H9 (cell line): ENCODE results near the gene HOXA7. TPM values are rescaled to one million over a fixed set of nuclear protein-coding genes. Genes with fewer than 3 reads are reported as not detected.

Experiments
- DNase-seq: peaks from one replicate; pipeline ENCODE4 v3.0.0-alpha.2; 2017
- H2AFZ ChIP-seq: one replicate; pipeline ENCODE4 v1.6.1; 2013; ENCODE audit warnings: mild to moderate bottlenecking, low read length, control low read depth, moderate library complexity
- H2AK5ac ChIP-seq: 2 replicates; pipeline ENCODE4 v1.6.1; 2013; ENCODE audit warnings: low read length, control low read depth, mixed read lengths; ENCODE audit not compliant: insufficient read length
- H2BK120ac ChIP-seq: one replicate; pipeline ENCODE4 v1.6.1; 2013; ENCODE audit warnings: low read depth, mild to moderate bottlenecking, low read length, control low read depth, inconsistent platforms; ENCODE audit not compliant: poor library complexity, severe bottlenecking
- H2BK12ac ChIP-seq: 2 replicates; pipeline ENCODE4 v1.6.1; 2013; ENCODE audit warnings: low read length, control low read depth, mixed read lengths, low read depth; ENCODE audit not compliant: insufficient read length
- H2BK15ac ChIP-seq: 2 replicates; pipeline ENCODE4 v1.6.1; 2013; ENCODE audit warnings: low read depth, low read length, control low read depth
- H2BK20ac ChIP-seq: one replicate; pipeline ENCODE4 v1.6.1; 2013; ENCODE audit warnings: low read depth, mild to moderate bottlenecking, low read length, control low read depth, inconsistent platforms; ENCODE audit not compliant: poor library complexity, severe bottlenecking
- H2BK5ac ChIP-seq: 2 replicates; pipeline ENCODE4 v1.6.1; 2013; ENCODE audit warnings: low read length, control low read depth, mixed read lengths; ENCODE audit not compliant: insufficient read length
- H3K14ac ChIP-seq: 2 replicates; pipeline ENCODE4 v1.6.1; 2013; ENCODE audit warnings: low read length, control low read depth; ENCODE audit not compliant: insufficient read depth
- H3K18ac ChIP-seq: 2 replicates; pipeline ENCODE4 v1.6.1; 2013; ENCODE audit warnings: low read depth, mild to moderate bottlenecking, mixed read lengths, low read length, control low read depth; ENCODE audit not compliant: insufficient read length
- H3K23ac ChIP-seq: 2 replicates; pipeline ENCODE4 v1.6.1; 2013; ENCODE audit warnings: low read length, control low read depth, mixed read lengths, low read depth; ENCODE audit not compliant: insufficient read length
- H3K23me2 ChIP-seq: 2 replicates; pipeline ENCODE4 v1.6.1; 2013; ENCODE audit warnings: low read depth, mild to moderate bottlenecking, mixed read lengths, low read length, control low read depth; ENCODE audit not compliant: insufficient read length, poor library complexity, severe bottlenecking
- H3K27ac ChIP-seq: 2 replicates; pipeline ENCODE4 v1.5.1; 2013; ENCODE audit warnings: low read length, control low read depth, mixed read lengths, low read depth; ENCODE audit not compliant: insufficient read length
- H3K27me3 ChIP-seq: 2 replicates; pipeline ENCODE4 v1.6.1; 2013; ENCODE audit warnings: low read length, control low read depth, inconsistent platforms; ENCODE audit not compliant: insufficient read depth
- H3K4ac ChIP-seq: 2 replicates; pipeline ENCODE4 v1.6.1; 2013; ENCODE audit warnings: low read depth, mild to moderate bottlenecking, control low read depth, inconsistent platforms, low read length, moderate library complexity
- H3K4me1 ChIP-seq: 2 replicates; pipeline ENCODE4 v1.6.1; 2013; ENCODE audit warnings: low read length, control low read depth, inconsistent platforms; ENCODE audit not compliant: insufficient read depth
- H3K4me2 ChIP-seq: 2 replicates; pipeline ENCODE4 v1.6.1; 2013; ENCODE audit warnings: low read length, control low read depth, mixed read lengths; ENCODE audit not compliant: insufficient read length, insufficient read depth
- H3K56ac ChIP-seq: 2 replicates; pipeline ENCODE4 v1.6.1; 2013; ENCODE audit warnings: low read depth, mild to moderate bottlenecking, mixed read lengths, low read length, control low read depth; ENCODE audit not compliant: insufficient read length
- H3K79me1 ChIP-seq: 2 replicates; pipeline ENCODE4 v1.6.1; 2013; ENCODE audit warnings: low read depth, mild to moderate bottlenecking, moderate library complexity, low read length, control low read depth, inconsistent platforms; ENCODE audit not compliant: insufficient read depth, poor library complexity, severe bottlenecking
- H3K79me2 ChIP-seq: 2 replicates; pipeline ENCODE4 v1.6.1; 2013; ENCODE audit warnings: low read length, control low read depth, inconsistent platforms; ENCODE audit not compliant: insufficient read depth
- H3K9ac ChIP-seq: 2 replicates; pipeline ENCODE4 v1.6.1; 2013; ENCODE audit warnings: low read length, control low read depth, mixed read lengths; ENCODE audit not compliant: insufficient read length; ENCODE audit errors: extremely low read depth
- H3K9me3 ChIP-seq: one replicate; pipeline ENCODE4 v1.6.1; 2013; ENCODE audit warnings: low read depth, low read length, inconsistent platforms; ENCODE audit not compliant: control insufficient read depth
- H3T11ph ChIP-seq: one replicate; pipeline ENCODE4 v1.6.1; 2013; ENCODE audit warnings: mild to moderate bottlenecking, low read length, control low read depth, inconsistent platforms
- H4K20me1 ChIP-seq: one replicate; pipeline ENCODE4 v1.6.1; 2013; ENCODE audit not compliant: control insufficient read depth, insufficient read length, insufficient read depth
- H4K5ac ChIP-seq: 2 replicates; pipeline ENCODE4 v1.6.1; 2013; ENCODE audit warnings: low read depth, mild to moderate bottlenecking, mixed read lengths, low read length, control low read depth; ENCODE audit not compliant: insufficient read length
- H4K8ac ChIP-seq: replicated peaks from 2 replicates; pipeline ENCODE4 v1.6.1; 2013; ENCODE audit warnings: low read length, control low read depth, mixed read lengths, low read depth; ENCODE audit not compliant: insufficient read length
- H4K91ac ChIP-seq: 2 replicates; pipeline ENCODE4 v1.6.1; 2013; ENCODE audit warnings: low read depth, mild to moderate bottlenecking, moderate library complexity, mixed read lengths, low read length, control low read depth; ENCODE audit not compliant: insufficient read length
- H3K27ac Mint-ChIP-seq, 3 experiments: 2 replicates in 2 of 3; 3 replicates in 1 of 3; pipeline ENCODE4 v1.8.0; 2020 to 2021; ENCODE audit warnings: mixed read lengths in 3 of 3, mild to moderate bottlenecking in 1 of 3, moderate library complexity in 1 of 3
- H3K27me3 Mint-ChIP-seq: 2 replicates; pipeline ENCODE4 v1.8.0; 2021; ENCODE audit warnings: low read depth, mild to moderate bottlenecking, moderate library complexity, mixed read lengths
- H3K36me3 Mint-ChIP-seq, 3 experiments: 2 replicates in 2 of 3; 3 replicates in 1 of 3; pipeline ENCODE4 v1.8.0; 2020 to 2021; ENCODE audit warnings: low read depth in 3 of 3, mixed read lengths in 3 of 3; ENCODE audit not compliant: insufficient read depth in 1 of 3
- H3K4me1 Mint-ChIP-seq, 2 experiments: 2 replicates each; pipeline ENCODE4 v1.8.0; 2020; ENCODE audit warnings: mixed read lengths in 2 of 2
- H3K4me3 Mint-ChIP-seq, 2 experiments: 2 replicates in 1 of 2; 3 replicates in 1 of 2; pipeline ENCODE4 v1.8.0; 2020 to 2021; ENCODE audit warnings: mild to moderate bottlenecking in 2 of 2, mixed read lengths in 2 of 2, moderate library complexity in 1 of 2
- H3K9me3 Mint-ChIP-seq, 2 experiments: 2 replicates in 1 of 2; 3 replicates in 1 of 2; pipeline ENCODE4 v1.8.0; 2020; ENCODE audit warnings: mild to moderate bottlenecking in 2 of 2, mixed read lengths in 2 of 2, moderate library complexity in 1 of 2
- CTCF ChIP-seq: fragments of 200-600 bp; sonication (generic); conservative IDR thresholded peaks from 3 replicates; pipeline ENCODE4 v1.8.0; 2021; ENCODE audit warnings: antibody characterized with exemption, mild to moderate bottlenecking
- WGBS: extraction: QIAGEN DNeasy Blood & Tissue Kit; methylation state at CpG from one replicate; pipeline ENCODE4 v1.1.7; 2013; ENCODE audit warnings: missing lambda C conversion rate, low lambda C conversion rate, mixed read lengths; ENCODE audit not compliant: insufficient read length; ENCODE audit errors: extremely low coverage; 5-methylcytosine and 5-hydroxymethylcytosine counted together
- total RNA-seq: library from RNA; stranded (reverse); gene quantifications from 2 replicates; pipeline ENCODE4 v1.2.1, GENCODE V29; 2021

The HOXA7 gene
- total RNA-seq, 1 experiment from 2014 or later = not detected

GRCh38 chr7:27126596-27127327 is 29.7 kb downstream of the HOXA7 start:
- Histone ChIP-seq H3K14ac (no peak overlapping the region), H2BK12ac (no peak overlapping the region), H4K20me1 (peaks cover 2% of the 10 kb centered on the region), H3K56ac (no peak overlapping the region), H3K4me1 (no peaks in the 10 kb centered on the region), H2AFZ (no peak overlapping the region), H3K23me2 (no peaks in the 10 kb centered on the region), H3K18ac (no peak overlapping the region), H4K8ac (no peak overlapping the region), H2BK20ac (no peak overlapping the region), H3K79me2 (no peaks in the 10 kb centered on the region), H3K27me3 (peaks cover 95% of the 10 kb centered on the region), H3K23ac (no peak overlapping the region), H3K4me2 (no peak overlapping the region), H4K91ac (no peak overlapping the region), H2BK120ac (no peak overlapping the region), H4K5ac (no peak overlapping the region), H3K27ac (no peak overlapping the region), H2AK5ac (no peak overlapping the region), H3K9me3 (no peaks in the 10 kb centered on the region), H3K4ac (no peak overlapping the region), H2BK15ac (no peak overlapping the region), H3K9ac (no peak overlapping the region), H2BK5ac (no peak overlapping the region), H3K79me1 (no peaks in the 10 kb centered on the region), H3T11ph (no peak overlapping the region)
- H3K9me3 Mint-ChIP-seq = peaks cover 8 to 9% of the 10 kb centered on the region in 2 experiments; a peak in 4 of 5 replicates
- no CpG with 5 or more reads among the region's 3 CpGs for WGBS
- H3K27me3 Mint-ChIP-seq = peaks cover 97% of the 10 kb centered on the region
- no peaks in the 10 kb centered on the region; a peak in 1 of 7 replicates for H3K36me3 Mint-ChIP-seq
- H3K27ac Mint-ChIP-seq = no peak overlapping the region
- no peak for DNase-seq
- H3K4me1 Mint-ChIP-seq = peaks cover 0 to 10% of the 10 kb centered on the region in 2 experiments; a peak in 1 of 4 replicates
- H3K4me3 Mint-ChIP-seq = no peak overlapping the region
- TF ChIP-seq CTCF = no peak
